Adrenal gland (tissue), 5 donors: ENCODE measurements around the gene DLEU7.

Source experiments
- POLR2A ChIP-seq, 2 donors: fragments of 450-650 bp; IDR thresholded peaks; one replicate each; pipeline ENCODE4 v1.6.1; 2017; ENCODE audit warnings: antibody characterized with exemption in 2 of 2, mild to moderate bottlenecking in 2 of 2, moderate library complexity in 1 of 2
- TF ChIP-seq, protein P1 (sequence below), 6 experiments: fragments of 450-650 bp in 4 of 6; fragments of 200-600 bp in 2 of 6; sonication (generic) in 1 of 6; IDR thresholded peaks; 1 replicate in 5 of 6; 2 replicates in 1 of 6; pipeline versions ENCODE4 v1.5.1 to v1.8.0; 2016 to 2021; ENCODE audit warnings: antibody characterized with exemption in 6 of 6, mild to moderate bottlenecking in 2 of 6, moderate library complexity in 1 of 6
- donor health status: DM: no; HTN: no; CAD: no.

DNA sequence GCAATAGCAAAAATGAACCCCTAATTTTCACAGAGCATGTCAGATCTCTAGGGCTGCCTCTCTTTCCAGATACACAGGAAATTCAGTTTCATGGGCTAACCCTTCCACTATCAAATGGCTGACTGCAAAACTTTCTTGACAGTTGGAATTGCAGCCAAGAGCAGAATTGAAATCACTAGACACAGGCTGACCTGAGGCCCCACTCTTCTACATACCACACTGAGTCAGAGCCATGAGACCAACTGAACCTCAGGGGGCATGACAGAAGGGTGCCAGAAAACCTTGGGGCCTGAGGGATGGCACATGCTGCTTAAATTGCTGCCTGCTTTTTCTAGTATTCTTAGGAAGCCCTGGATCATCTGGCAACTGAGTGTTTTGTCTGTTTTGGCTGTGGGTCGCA lies 1.7 kb upstream of the DLEU7 start:
- TF ChIP-seq POLR2A (IDR thresholded peaks at IDR 0.05): no peak
- TF ChIP-seq, protein P1, sequence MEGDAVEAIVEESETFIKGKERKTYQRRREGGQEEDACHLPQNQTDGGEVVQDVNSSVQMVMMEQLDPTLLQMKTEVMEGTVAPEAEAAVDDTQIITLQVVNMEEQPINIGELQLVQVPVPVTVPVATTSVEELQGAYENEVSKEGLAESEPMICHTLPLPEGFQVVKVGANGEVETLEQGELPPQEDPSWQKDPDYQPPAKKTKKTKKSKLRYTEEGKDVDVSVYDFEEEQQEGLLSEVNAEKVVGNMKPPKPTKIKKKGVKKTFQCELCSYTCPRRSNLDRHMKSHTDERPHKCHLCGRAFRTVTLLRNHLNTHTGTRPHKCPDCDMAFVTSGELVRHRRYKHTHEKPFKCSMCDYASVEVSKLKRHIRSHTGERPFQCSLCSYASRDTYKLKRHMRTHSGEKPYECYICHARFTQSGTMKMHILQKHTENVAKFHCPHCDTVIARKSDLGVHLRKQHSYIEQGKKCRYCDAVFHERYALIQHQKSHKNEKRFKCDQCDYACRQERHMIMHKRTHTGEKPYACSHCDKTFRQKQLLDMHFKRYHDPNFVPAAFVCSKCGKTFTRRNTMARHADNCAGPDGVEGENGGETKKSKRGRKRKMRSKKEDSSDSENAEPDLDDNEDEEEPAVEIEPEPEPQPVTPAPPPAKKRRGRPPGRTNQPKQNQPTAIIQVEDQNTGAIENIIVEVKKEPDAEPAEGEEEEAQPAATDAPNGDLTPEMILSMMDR (IDR thresholded peaks at IDR 0.05): no peak
